H9 (cell line): ENCODE data around the gene BFSP1. TPM values are rescaled to one million over a fixed set of nuclear protein-coding genes. Genes with fewer than 3 reads are reported as not detected.

Source experiments
- DNase-seq: peaks from one replicate; pipeline ENCODE4 v3.0.0-alpha.2; 2017
- H2AFZ ChIP-seq: one replicate; pipeline ENCODE4 v1.6.1; 2013; ENCODE audit warnings: mild to moderate bottlenecking, low read length, control low read depth, moderate library complexity
- H2AK5ac ChIP-seq: 2 replicates; pipeline ENCODE4 v1.6.1; 2013; ENCODE audit warnings: low read length, control low read depth, mixed read lengths; ENCODE audit not compliant: insufficient read length
- H2BK120ac ChIP-seq: one replicate; pipeline ENCODE4 v1.6.1; 2013; ENCODE audit warnings: low read depth, mild to moderate bottlenecking, low read length, control low read depth, inconsistent platforms; ENCODE audit not compliant: poor library complexity, severe bottlenecking
- H2BK12ac ChIP-seq: 2 replicates; pipeline ENCODE4 v1.6.1; 2013; ENCODE audit warnings: low read length, control low read depth, mixed read lengths, low read depth; ENCODE audit not compliant: insufficient read length
- H2BK15ac ChIP-seq: 2 replicates; pipeline ENCODE4 v1.6.1; 2013; ENCODE audit warnings: low read depth, low read length, control low read depth
- H2BK20ac ChIP-seq: one replicate; pipeline ENCODE4 v1.6.1; 2013; ENCODE audit warnings: low read depth, mild to moderate bottlenecking, low read length, control low read depth, inconsistent platforms; ENCODE audit not compliant: poor library complexity, severe bottlenecking
- H2BK5ac ChIP-seq: 2 replicates; pipeline ENCODE4 v1.6.1; 2013; ENCODE audit warnings: low read length, control low read depth, mixed read lengths; ENCODE audit not compliant: insufficient read length
- H3K14ac ChIP-seq: 2 replicates; pipeline ENCODE4 v1.6.1; 2013; ENCODE audit warnings: low read length, control low read depth; ENCODE audit not compliant: insufficient read depth
- H3K18ac ChIP-seq: 2 replicates; pipeline ENCODE4 v1.6.1; 2013; ENCODE audit warnings: low read depth, mild to moderate bottlenecking, mixed read lengths, low read length, control low read depth; ENCODE audit not compliant: insufficient read length
- H3K23ac ChIP-seq: 2 replicates; pipeline ENCODE4 v1.6.1; 2013; ENCODE audit warnings: low read length, control low read depth, mixed read lengths, low read depth; ENCODE audit not compliant: insufficient read length
- H3K23me2 ChIP-seq: 2 replicates; pipeline ENCODE4 v1.6.1; 2013; ENCODE audit warnings: low read depth, mild to moderate bottlenecking, mixed read lengths, low read length, control low read depth; ENCODE audit not compliant: insufficient read length, poor library complexity, severe bottlenecking
- H3K27ac ChIP-seq: 2 replicates; pipeline ENCODE4 v1.5.1; 2013; ENCODE audit warnings: low read length, control low read depth, mixed read lengths, low read depth; ENCODE audit not compliant: insufficient read length
- H3K27me3 ChIP-seq: 2 replicates; pipeline ENCODE4 v1.6.1; 2013; ENCODE audit warnings: low read length, control low read depth, inconsistent platforms; ENCODE audit not compliant: insufficient read depth
- H3K4ac ChIP-seq: 2 replicates; pipeline ENCODE4 v1.6.1; 2013; ENCODE audit warnings: low read depth, mild to moderate bottlenecking, control low read depth, inconsistent platforms, low read length, moderate library complexity
- H3K4me1 ChIP-seq: 2 replicates; pipeline ENCODE4 v1.6.1; 2013; ENCODE audit warnings: low read length, control low read depth, inconsistent platforms; ENCODE audit not compliant: insufficient read depth
- H3K4me2 ChIP-seq: 2 replicates; pipeline ENCODE4 v1.6.1; 2013; ENCODE audit warnings: low read length, control low read depth, mixed read lengths; ENCODE audit not compliant: insufficient read length, insufficient read depth
- H3K56ac ChIP-seq: 2 replicates; pipeline ENCODE4 v1.6.1; 2013; ENCODE audit warnings: low read depth, mild to moderate bottlenecking, mixed read lengths, low read length, control low read depth; ENCODE audit not compliant: insufficient read length
- H3K79me1 ChIP-seq: 2 replicates; pipeline ENCODE4 v1.6.1; 2013; ENCODE audit warnings: low read depth, mild to moderate bottlenecking, moderate library complexity, low read length, control low read depth, inconsistent platforms; ENCODE audit not compliant: insufficient read depth, poor library complexity, severe bottlenecking
- H3K79me2 ChIP-seq: 2 replicates; pipeline ENCODE4 v1.6.1; 2013; ENCODE audit warnings: low read length, control low read depth, inconsistent platforms; ENCODE audit not compliant: insufficient read depth
- H3K9ac ChIP-seq: 2 replicates; pipeline ENCODE4 v1.6.1; 2013; ENCODE audit warnings: low read length, control low read depth, mixed read lengths; ENCODE audit not compliant: insufficient read length; ENCODE audit errors: extremely low read depth
- H3K9me3 ChIP-seq: one replicate; pipeline ENCODE4 v1.6.1; 2013; ENCODE audit warnings: low read depth, low read length, inconsistent platforms; ENCODE audit not compliant: control insufficient read depth
- H3T11ph ChIP-seq: one replicate; pipeline ENCODE4 v1.6.1; 2013; ENCODE audit warnings: mild to moderate bottlenecking, low read length, control low read depth, inconsistent platforms
- H4K20me1 ChIP-seq: one replicate; pipeline ENCODE4 v1.6.1; 2013; ENCODE audit not compliant: control insufficient read depth, insufficient read length, insufficient read depth
- H4K5ac ChIP-seq: 2 replicates; pipeline ENCODE4 v1.6.1; 2013; ENCODE audit warnings: low read depth, mild to moderate bottlenecking, mixed read lengths, low read length, control low read depth; ENCODE audit not compliant: insufficient read length
- H4K8ac ChIP-seq: replicated peaks from 2 replicates; pipeline ENCODE4 v1.6.1; 2013; ENCODE audit warnings: low read length, control low read depth, mixed read lengths, low read depth; ENCODE audit not compliant: insufficient read length
- H4K91ac ChIP-seq: 2 replicates; pipeline ENCODE4 v1.6.1; 2013; ENCODE audit warnings: low read depth, mild to moderate bottlenecking, moderate library complexity, mixed read lengths, low read length, control low read depth; ENCODE audit not compliant: insufficient read length
- H3K27ac Mint-ChIP-seq, 3 experiments: 2 replicates in 2 of 3; 3 replicates in 1 of 3; pipeline ENCODE4 v1.8.0; 2020 to 2021; ENCODE audit warnings: mixed read lengths in 3 of 3, mild to moderate bottlenecking in 1 of 3, moderate library complexity in 1 of 3
- H3K27me3 Mint-ChIP-seq: 2 replicates; pipeline ENCODE4 v1.8.0; 2021; ENCODE audit warnings: low read depth, mild to moderate bottlenecking, moderate library complexity, mixed read lengths
- H3K36me3 Mint-ChIP-seq, 3 experiments: 2 replicates in 2 of 3; 3 replicates in 1 of 3; pipeline ENCODE4 v1.8.0; 2020 to 2021; ENCODE audit warnings: low read depth in 3 of 3, mixed read lengths in 3 of 3; ENCODE audit not compliant: insufficient read depth in 1 of 3
- H3K4me1 Mint-ChIP-seq, 2 experiments: 2 replicates each; pipeline ENCODE4 v1.8.0; 2020; ENCODE audit warnings: mixed read lengths in 2 of 2
- H3K4me3 Mint-ChIP-seq, 2 experiments: 2 replicates in 1 of 2; 3 replicates in 1 of 2; pipeline ENCODE4 v1.8.0; 2020 to 2021; ENCODE audit warnings: mild to moderate bottlenecking in 2 of 2, mixed read lengths in 2 of 2, moderate library complexity in 1 of 2
- H3K9me3 Mint-ChIP-seq, 2 experiments: 2 replicates in 1 of 2; 3 replicates in 1 of 2; pipeline ENCODE4 v1.8.0; 2020; ENCODE audit warnings: mild to moderate bottlenecking in 2 of 2, mixed read lengths in 2 of 2, moderate library complexity in 1 of 2
- WGBS: extraction: QIAGEN DNeasy Blood & Tissue Kit; methylation state at CpG from one replicate; pipeline ENCODE4 v1.1.7; 2013; ENCODE audit warnings: missing lambda C conversion rate, low lambda C conversion rate, mixed read lengths; ENCODE audit not compliant: insufficient read length; ENCODE audit errors: extremely low coverage; 5-methylcytosine and 5-hydroxymethylcytosine counted together
- total RNA-seq: library from RNA; stranded (reverse); gene quantifications from 2 replicates; pipeline ENCODE4 v1.2.1, GENCODE V29; 2021
- TF ChIP-seq, protein P1 (sequence below): fragments of 200-600 bp; sonication (generic); conservative IDR thresholded peaks from 3 replicates; pipeline ENCODE4 v1.8.0; 2021; ENCODE audit warnings: antibody characterized with exemption, mild to moderate bottlenecking

The BFSP1 gene
- total RNA-seq, 1 experiment from 2014 or later = 9.4 TPM

DNA sequence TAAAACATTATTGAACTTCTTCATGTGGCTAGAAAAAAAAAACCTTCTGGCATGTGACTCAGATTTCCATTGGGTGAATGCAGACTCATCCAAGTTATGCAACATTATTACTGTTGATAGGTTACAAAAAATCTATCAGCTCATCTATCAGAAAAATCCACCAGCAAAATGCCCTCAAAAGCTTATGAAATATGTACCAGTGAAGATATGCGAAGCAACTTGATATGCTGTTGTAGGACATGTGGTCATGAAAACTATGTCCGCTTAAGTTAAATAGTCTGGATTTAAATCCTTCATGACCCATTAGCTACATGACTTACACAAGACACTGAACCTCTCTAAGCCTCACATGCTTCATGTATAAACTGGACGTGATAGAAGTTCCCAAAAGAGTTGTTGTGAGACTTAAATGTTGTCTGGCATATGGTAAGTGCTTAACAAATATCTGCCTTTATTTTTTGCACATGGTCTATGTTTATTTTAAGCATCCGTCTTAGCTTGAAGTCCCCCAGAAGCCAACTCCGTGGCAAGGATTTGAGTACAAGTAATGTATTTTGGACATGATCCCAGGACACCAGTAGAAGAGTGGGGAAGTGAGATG is 12.5 kb upstream of the BFSP1 start:
- Histone ChIP-seq H3K9ac (no peak overlapping the region), H2BK5ac (no peak overlapping the region), H4K91ac (no peak overlapping the region), H3K4me2 (no peak overlapping the region), H3K27ac (no peak overlapping the region), H2BK15ac (no peak overlapping the region), H2AFZ (no peak overlapping the region), H2BK12ac (no peak overlapping the region), H2BK120ac (no peak overlapping the region), H4K8ac (no peak overlapping the region), H3K14ac (no peak overlapping the region), H3K79me1 (no peaks in the 10 kb centered on the region), H3K18ac (no peak overlapping the region), H3K27me3 (no peaks in the 10 kb centered on the region), H3K79me2 (no peaks in the 10 kb centered on the region), H2BK20ac (no peak overlapping the region), H3K56ac (no peak overlapping the region), H3T11ph (no peak overlapping the region), H3K4me1 (no peaks in the 10 kb centered on the region), H3K23ac (no peak overlapping the region), H2AK5ac (no peak overlapping the region), H3K4ac (no peak overlapping the region), H4K5ac (no peak overlapping the region), H3K23me2 (no peaks in the 10 kb centered on the region), H4K20me1 (no peaks in the 10 kb centered on the region), H3K9me3 (no peaks in the 10 kb centered on the region)
- Mint-ChIP-seq H3K9me3 (no peaks in the 10 kb centered on the region), H3K4me3 (no peak overlapping the region), H3K4me1 (peaks cover 3 to 7% of the 10 kb centered on the region in 2 experiments; a peak in 3 of 4 replicates), H3K36me3 (peaks cover 0 to 1% (median 0%) of the 10 kb centered on the region in 3 experiments; a peak in 1 of 7 replicates), H3K27me3 (no peaks in the 10 kb centered on the region), H3K27ac (no peak overlapping the region)
- DNase-seq = no peak
- TF ChIP-seq, protein P1, sequence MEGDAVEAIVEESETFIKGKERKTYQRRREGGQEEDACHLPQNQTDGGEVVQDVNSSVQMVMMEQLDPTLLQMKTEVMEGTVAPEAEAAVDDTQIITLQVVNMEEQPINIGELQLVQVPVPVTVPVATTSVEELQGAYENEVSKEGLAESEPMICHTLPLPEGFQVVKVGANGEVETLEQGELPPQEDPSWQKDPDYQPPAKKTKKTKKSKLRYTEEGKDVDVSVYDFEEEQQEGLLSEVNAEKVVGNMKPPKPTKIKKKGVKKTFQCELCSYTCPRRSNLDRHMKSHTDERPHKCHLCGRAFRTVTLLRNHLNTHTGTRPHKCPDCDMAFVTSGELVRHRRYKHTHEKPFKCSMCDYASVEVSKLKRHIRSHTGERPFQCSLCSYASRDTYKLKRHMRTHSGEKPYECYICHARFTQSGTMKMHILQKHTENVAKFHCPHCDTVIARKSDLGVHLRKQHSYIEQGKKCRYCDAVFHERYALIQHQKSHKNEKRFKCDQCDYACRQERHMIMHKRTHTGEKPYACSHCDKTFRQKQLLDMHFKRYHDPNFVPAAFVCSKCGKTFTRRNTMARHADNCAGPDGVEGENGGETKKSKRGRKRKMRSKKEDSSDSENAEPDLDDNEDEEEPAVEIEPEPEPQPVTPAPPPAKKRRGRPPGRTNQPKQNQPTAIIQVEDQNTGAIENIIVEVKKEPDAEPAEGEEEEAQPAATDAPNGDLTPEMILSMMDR = no peak
- WGBS = no CpG with 5 or more reads among the region's 5 CpGs
